ENCODE measurements around the gene EEF2K.

DNA sequence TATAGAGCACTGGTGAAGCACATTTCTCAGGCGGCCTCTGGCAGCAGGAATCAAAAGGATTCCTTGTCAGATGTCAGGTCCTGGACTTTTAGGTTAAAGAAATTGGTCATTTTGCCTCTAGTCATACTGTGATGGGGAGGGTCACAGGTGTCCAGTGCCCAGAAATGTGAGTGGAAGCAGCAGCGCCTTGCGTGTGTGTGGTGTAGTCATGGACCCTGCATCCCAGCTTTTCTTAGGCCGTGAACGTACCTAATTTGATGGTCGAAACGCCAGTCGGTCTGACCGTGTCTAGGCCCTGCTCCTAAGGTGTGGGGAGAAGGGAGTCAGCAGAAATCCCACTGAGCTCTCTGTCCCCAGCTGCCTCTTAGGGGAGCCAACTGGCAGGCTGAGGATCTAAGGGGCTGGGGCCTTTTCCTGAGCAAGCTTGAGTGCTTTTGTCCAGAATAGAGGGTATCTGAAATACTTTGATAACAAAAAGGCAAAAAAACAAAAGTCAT is 123.2 kb downstream of the EEF2K start:
- TF ChIP-seq POLR2A (IDR thresholded peaks at IDR 0.05) (no peak), POLR2AphosphoS5 (IDR thresholded peaks at IDR 0.05) (no peak)
- TF ChIP-seq, protein P1, sequence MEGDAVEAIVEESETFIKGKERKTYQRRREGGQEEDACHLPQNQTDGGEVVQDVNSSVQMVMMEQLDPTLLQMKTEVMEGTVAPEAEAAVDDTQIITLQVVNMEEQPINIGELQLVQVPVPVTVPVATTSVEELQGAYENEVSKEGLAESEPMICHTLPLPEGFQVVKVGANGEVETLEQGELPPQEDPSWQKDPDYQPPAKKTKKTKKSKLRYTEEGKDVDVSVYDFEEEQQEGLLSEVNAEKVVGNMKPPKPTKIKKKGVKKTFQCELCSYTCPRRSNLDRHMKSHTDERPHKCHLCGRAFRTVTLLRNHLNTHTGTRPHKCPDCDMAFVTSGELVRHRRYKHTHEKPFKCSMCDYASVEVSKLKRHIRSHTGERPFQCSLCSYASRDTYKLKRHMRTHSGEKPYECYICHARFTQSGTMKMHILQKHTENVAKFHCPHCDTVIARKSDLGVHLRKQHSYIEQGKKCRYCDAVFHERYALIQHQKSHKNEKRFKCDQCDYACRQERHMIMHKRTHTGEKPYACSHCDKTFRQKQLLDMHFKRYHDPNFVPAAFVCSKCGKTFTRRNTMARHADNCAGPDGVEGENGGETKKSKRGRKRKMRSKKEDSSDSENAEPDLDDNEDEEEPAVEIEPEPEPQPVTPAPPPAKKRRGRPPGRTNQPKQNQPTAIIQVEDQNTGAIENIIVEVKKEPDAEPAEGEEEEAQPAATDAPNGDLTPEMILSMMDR (IDR thresholded peaks at IDR 0.05): no peak

Data from sigmoid colon (tissue), 4 donors.